ENCODE data around the gene GPANK1. TPM values are rescaled to one million over a fixed set of nuclear protein-coding genes. Genes with fewer than 3 reads are reported as not detected.
"Not testable (repeated sequence)": the region's sequence is repeated elsewhere in the genome, so short reads cannot be mapped to it uniquely, and the experiment has no call there.

The GPANK1 gene
- 10 to 100 TPM; 16.8 to 23.9 (median 20.0) TPM for total RNA-seq
- 24.6 TPM for polyA plus RNA-seq
- long read RNA-seq, donor 1, transcript GPANK1-203 (3 exons, 1,910 nt): major isoform, 7 of 32 reads
- long read RNA-seq, donor 1, partial matches to known transcripts: 16 of 32 reads
- long read RNA-seq, donor 1, other reads (novel, unspliced or antisense): 2 of 32 reads
- long read RNA-seq, donor 2, transcript GPANK1-203 (3 exons, 1,910 nt): major isoform, 8 of 25 reads
- long read RNA-seq, donor 2, partial matches to known transcripts: 12 of 25 reads
- long read RNA-seq, donor 2, other reads (novel, unspliced or antisense): 1 of 25 reads
- long read RNA-seq, donor 3, transcript GPANK1-203 (3 exons, 1,910 nt): major isoform, 6 of 18 reads
- long read RNA-seq, donor 3, partial matches to known transcripts: 4 of 18 reads
- long read RNA-seq, donor 3, other reads (novel, unspliced or antisense): 3 of 18 reads
- long read RNA-seq, donor 4, transcript GPANK1-203 (3 exons, 1,910 nt): major isoform, 8 of 26 reads
- long read RNA-seq, donor 4, partial matches to known transcripts: 9 of 26 reads
- long read RNA-seq, donor 4, other reads (novel, unspliced or antisense): 2 of 26 reads

- DNase-seq (peak; percentile 91 to 97 (median 95)), ATAC-seq (peak; percentile 68 to 75)
- intact Hi-C loops (cut with DNase I): loop anchor here in 1 of 4 donors (5.0 to 10.0 kb wide), 3 partner anchors 62 to 1310 kb away; partner anchors contain the start of genes ATP6V1G2, DDAH2 and NFKBIL1
- no peaks in the 10 kb centered on the region for H3K9me3 ChIP-seq (ENCODE audit: control insufficient read depth, low read length)
- peak within 1 kb of the TSS; percentile 90 for H3K4me3 ChIP-seq (ENCODE audit: low read length)
- peak within 1 kb of the TSS; percentile 98 for H3K27ac ChIP-seq (ENCODE audit: low read length)
- peaks cover 3% of the 10 kb centered on the region for H3K4me1 ChIP-seq (ENCODE audit: control insufficient read depth, insufficient read depth, low read length)
- under 1% methylated on average over 39 of the region's 39 CpGs for WGBS
- H3K27me3 ChIP-seq (ENCODE audit: control insufficient read depth, insufficient read depth): no peaks in the 10 kb centered on the region
Observed at GRCh38 chr6:31664790-31665500, at the start of gene GPANK1. Gene GPANK1 (minus strand): TSS chr6:31664997. CDS start chr6:31664478, 519 bp downstream.

- ATAC-seq: no peak
- no peaks in the 10 kb centered on the region for H3K27me3 ChIP-seq (ENCODE audit: control insufficient read depth, insufficient read depth)
- no peaks in the 10 kb centered on the region for H3K4me1 ChIP-seq (ENCODE audit: control insufficient read depth, insufficient read depth, low read length)
- no peak for DNase-seq
- H3K27ac ChIP-seq (ENCODE audit: low read length): no peak overlapping the region
- no peak overlapping the region for H3K4me3 ChIP-seq (ENCODE audit: low read length)
- intact Hi-C loops (cut with DNase I): no loop called here
- H3K9me3 ChIP-seq (ENCODE audit: control insufficient read depth, low read length): no peaks in the 10 kb centered on the region
- WGBS: 47% methylated on average over 5 of the region's 5 CpGs
Observed at GRCh38 chr6:31713991-31714684, 49.3 kb upstream of the GPANK1 start.

GRCh38 chr6:31713465-31713864, 48.7 kb upstream of the GPANK1 start:
- Histone ChIP-seq H3K9me3 (ENCODE audit: control insufficient read depth, low read length) (no peaks in the 10 kb centered on the region), H3K4me1 (ENCODE audit: control insufficient read depth, insufficient read depth, low read length) (no peaks in the 10 kb centered on the region), H3K27ac (ENCODE audit: low read length) (no peak overlapping the region), H3K27me3 (ENCODE audit: control insufficient read depth, insufficient read depth) (no peaks in the 10 kb centered on the region), H3K4me3 (ENCODE audit: low read length) (no peak overlapping the region)
- 63% methylated on average over 4 of the region's 4 CpGs for WGBS
- ATAC-seq (no peak), DNase-seq (no peak)
- intact Hi-C loops (cut with DNase I): no loop called here

GRCh38 chr6:31712296-31712695, 47.5 kb upstream of the GPANK1 start:
- ATAC-seq: peak; percentile 26 to 54
- intact Hi-C loops (cut with DNase I): no loop called here
- Histone ChIP-seq H3K9me3 (ENCODE audit: control insufficient read depth, low read length) (no peaks in the 10 kb centered on the region), H3K4me1 (ENCODE audit: control insufficient read depth, insufficient read depth, low read length) (no peaks in the 10 kb centered on the region), H3K27ac (ENCODE audit: low read length) (no peak overlapping the region), H3K27me3 (ENCODE audit: control insufficient read depth, insufficient read depth) (no peaks in the 10 kb centered on the region), H3K4me3 (ENCODE audit: low read length) (no peak overlapping the region)
- no peak for DNase-seq
- 74% methylated on average over 8 of the region's 8 CpGs for WGBS

GRCh38 chr6:31711233-31711632, 46.4 kb upstream of the GPANK1 start:
- no peaks in the 10 kb centered on the region for H3K9me3 ChIP-seq (ENCODE audit: control insufficient read depth, low read length)
- no peak overlapping the region for H3K4me3 ChIP-seq (ENCODE audit: low read length)
- H3K27ac ChIP-seq (ENCODE audit: low read length): no peak overlapping the region
- H3K4me1 ChIP-seq (ENCODE audit: control insufficient read depth, insufficient read depth, low read length): no peaks in the 10 kb centered on the region
- ATAC-seq (peak; percentile 27 to 29), DNase-seq (no peak)
- intact Hi-C loops (cut with DNase I): no loop called here
- WGBS: 46% methylated on average over 8 of the region's 8 CpGs
- H3K27me3 ChIP-seq (ENCODE audit: control insufficient read depth, insufficient read depth): no peaks in the 10 kb centered on the region

GRCh38 chr6:31710523-31711219, 45.9 kb upstream of the GPANK1 start:
- intact Hi-C loops (cut with DNase I): no loop called here
- ATAC-seq: no peak
- no peaks in the 10 kb centered on the region for H3K9me3 ChIP-seq (ENCODE audit: control insufficient read depth, low read length)
- no peak overlapping the region for H3K4me3 ChIP-seq (ENCODE audit: low read length)
- no peak overlapping the region for H3K27ac ChIP-seq (ENCODE audit: low read length)
- no peaks in the 10 kb centered on the region for H3K27me3 ChIP-seq (ENCODE audit: control insufficient read depth, insufficient read depth)
- DNase-seq: no peak
- H3K4me1 ChIP-seq (ENCODE audit: control insufficient read depth, insufficient read depth, low read length): no peaks in the 10 kb centered on the region
- whole genome bisulfite sequencing: 46% methylated on average over 5 of the region's 5 CpGs

GRCh38 chr6:31709157-31709556, 44.4 kb upstream of the GPANK1 start:
- H3K27ac ChIP-seq (ENCODE audit: low read length); H3K4me3 ChIP-seq (ENCODE audit: low read length); ATAC-seq; DNase-seq; intact Hi-C loops (cut with DNase I); H3K27me3 ChIP-seq (ENCODE audit: control insufficient read depth, insufficient read depth); H3K9me3 ChIP-seq (ENCODE audit: control insufficient read depth, low read length); H3K4me1 ChIP-seq (ENCODE audit: control insufficient read depth, insufficient read depth, low read length): not testable (repeated sequence)
- WGBS: 88% methylated on average over 11 of the region's 11 CpGs

GRCh38 chr6:31708224-31708623, 43.4 kb upstream of the GPANK1 start:
- Histone ChIP-seq H3K27me3 (ENCODE audit: control insufficient read depth, insufficient read depth) (no peaks in the 10 kb centered on the region), H3K27ac (ENCODE audit: low read length) (no peak overlapping the region), H3K4me1 (ENCODE audit: control insufficient read depth, insufficient read depth, low read length) (no peaks in the 10 kb centered on the region), H3K4me3 (ENCODE audit: low read length) (no peak overlapping the region), H3K9me3 (ENCODE audit: control insufficient read depth, low read length) (no peaks in the 10 kb centered on the region)
- 93% methylated on average over 3 of the region's 3 CpGs for WGBS
- DNase-seq: no peak
- ATAC-seq: no peak
- intact Hi-C loops (cut with DNase I): no loop called here

- WGBS: 88% methylated on average over 10 of the region's 10 CpGs
- H3K4me1 ChIP-seq (ENCODE audit: control insufficient read depth, insufficient read depth, low read length): no peaks in the 10 kb centered on the region
- intact Hi-C loops (cut with DNase I): no loop called here
- no peak for DNase-seq
- no peaks in the 10 kb centered on the region for H3K9me3 ChIP-seq (ENCODE audit: control insufficient read depth, low read length)
- no peak overlapping the region for H3K27ac ChIP-seq (ENCODE audit: low read length)
- ATAC-seq: no peak
- no peaks in the 10 kb centered on the region for H3K27me3 ChIP-seq (ENCODE audit: control insufficient read depth, insufficient read depth)
- H3K4me3 ChIP-seq (ENCODE audit: low read length): no peak overlapping the region
Observed at GRCh38 chr6:31707701-31708100, 42.9 kb upstream of the GPANK1 start.

- ATAC-seq (no peak), DNase-seq (no peak)
- Histone ChIP-seq H3K4me1 (ENCODE audit: control insufficient read depth, insufficient read depth, low read length) (peaks cover 5% of the 10 kb centered on the region), H3K27me3 (ENCODE audit: control insufficient read depth, insufficient read depth) (no peaks in the 10 kb centered on the region), H3K9me3 (ENCODE audit: control insufficient read depth, low read length) (no peaks in the 10 kb centered on the region), H3K27ac (ENCODE audit: low read length) (no peak within 1 kb of the TSS), H3K4me3 (ENCODE audit: low read length) (no peak within 1 kb of the TSS)
- intact Hi-C loops (cut with DNase I): no loop called here
- WGBS: 21% methylated on average over 3 of the region's 3 CpGs
Observed at GRCh38 chr6:31706599-31706998, 41.8 kb upstream of the GPANK1 start, which contains the start of gene LY6G6F. Gene LY6G6F (plus strand): TSS chr6:31706866. CDS start chr6:31706907, 41 bp downstream.
